GM10847 (cell line): Measurements from ENCODE around the gene HECW1.

ENCODE experiments used
- POLR2A ChIP-seq: IDR thresholded peaks from 2 replicates; pipeline ENCODE4 v1.6.1; 2011; ENCODE audit not compliant: insufficient read length; ENCODE audit errors: extremely low read depth

Gene HECW1

GRCh38 chr7:43260980-43261878, 148.8 kb downstream of the HECW1 start:
- TF ChIP-seq POLR2A, result no peak

- TF ChIP-seq POLR2A, result no peak
Observed at GRCh38 chr7:43265139-43265538, 152.7 kb downstream of the HECW1 start.

- TF ChIP-seq POLR2A, result no peak
Observed at GRCh38 chr7:43273939-43274719, 161.7 kb downstream of the HECW1 start.

GRCh38 chr7:43274752-43275151, 162.3 kb downstream of the HECW1 start:
- TF ChIP-seq POLR2A, result no peak

GRCh38 chr7:43276547-43276946, 164.1 kb downstream of the HECW1 start:
- no peak for TF ChIP-seq POLR2A

GRCh38 chr7:43278088-43278644, 165.7 kb downstream of the HECW1 start:
- TF ChIP-seq POLR2A, result no peak

GRCh38 chr7:43281268-43281667, 168.8 kb downstream of the HECW1 start:
- TF ChIP-seq POLR2A, result no peak

- TF ChIP-seq POLR2A, result no peak
Observed at GRCh38 chr7:43283706-43284105, 171.3 kb downstream of the HECW1 start.

GRCh38 chr7:43289826-43290225, 177.4 kb downstream of the HECW1 start:
- TF ChIP-seq POLR2A, result no peak

GRCh38 chr7:43290978-43291377, 178.5 kb downstream of the HECW1 start:
- no peak for TF ChIP-seq POLR2A

GRCh38 chr7:43291789-43292188, 179.3 kb downstream of the HECW1 start:
- no peak for TF ChIP-seq POLR2A

GRCh38 chr7:43292384-43292783, 179.9 kb downstream of the HECW1 start:
- TF ChIP-seq POLR2A, result no peak

GRCh38 chr7:43294080-43294630, 181.7 kb downstream of the HECW1 start:
- TF ChIP-seq POLR2A, result no peak

- no peak for TF ChIP-seq POLR2A
Observed at GRCh38 chr7:43295429-43295828, 183.0 kb downstream of the HECW1 start.

GRCh38 chr7:43296306-43296705, 183.9 kb downstream of the HECW1 start:
- no peak for TF ChIP-seq POLR2A
